H4 (cell line): ENCODE measurements around the gene PDZD7. TPM values are rescaled to one million over a fixed set of nuclear protein-coding genes. Genes with fewer than 3 reads are reported as not detected.

ENCODE experiments used
- DNase-seq: peaks from one replicate; pipeline ENCODE4 v3.0.0-alpha.2; 2015; ENCODE audit warnings: low spot score
- total RNA-seq: library from RNA; depleted of rRNA; stranded (reverse); fragments of >200 nt; shearing (Covaris generic); gene quantifications from 2 replicates; pipeline ENCODE4 v1.2.3, GENCODE V29; 2014; rRNA removed

Gene PDZD7
- total RNA-seq, 1 experiment from 2014 or later, result 0.97 TPM

DNA sequence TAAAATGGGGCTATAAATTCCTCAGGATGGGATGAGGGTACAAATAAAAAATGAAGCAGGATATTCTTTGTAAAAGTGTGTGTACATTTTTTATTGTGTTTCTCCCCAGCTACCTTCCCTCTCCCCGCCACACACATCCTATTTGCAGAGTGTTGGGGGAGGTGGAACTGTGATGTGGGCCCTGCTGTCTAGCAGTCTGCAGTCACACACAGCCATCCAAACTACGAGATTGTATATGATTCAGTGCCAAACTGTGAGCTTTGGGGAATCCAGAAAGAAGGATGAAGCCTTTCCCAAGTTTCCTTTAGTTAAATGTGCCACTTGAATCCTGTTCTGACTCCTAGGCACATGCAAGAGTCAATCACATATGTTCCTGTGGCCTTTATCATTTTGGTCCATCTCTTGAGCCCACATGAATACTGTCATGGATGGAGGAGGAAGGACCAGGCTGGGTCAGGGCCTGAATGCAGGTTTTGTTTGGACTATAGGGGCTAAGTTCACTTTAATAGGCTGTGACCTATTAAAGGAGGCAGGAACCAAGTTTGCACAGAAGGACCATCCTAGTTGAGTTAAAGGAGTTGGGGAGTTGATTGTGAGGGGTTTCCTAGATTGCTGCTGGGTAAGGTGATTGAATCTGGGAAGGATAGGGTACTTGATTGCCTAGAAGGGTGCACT lies 62.7 kb downstream of the PDZD7 start:
- no peak for DNase-seq

DNA sequence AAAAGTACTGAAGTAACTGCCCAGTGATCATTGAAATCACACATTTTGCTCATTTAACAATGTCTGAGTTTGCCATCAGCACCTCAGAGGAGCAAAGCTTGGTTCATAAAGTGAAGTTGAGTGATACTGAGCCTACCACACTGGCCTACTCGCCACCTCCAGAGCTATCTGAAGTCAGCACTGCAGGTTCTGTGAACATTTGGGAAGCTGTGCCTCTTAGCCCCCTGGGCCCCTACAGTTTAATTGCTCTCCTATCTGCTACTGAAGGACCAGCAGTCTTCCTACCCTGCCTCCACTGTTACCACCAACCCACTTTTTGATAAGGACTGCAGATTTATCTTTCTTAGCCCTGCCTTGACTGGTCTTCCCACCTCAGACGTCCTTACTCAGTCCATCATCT lies 63.6 kb downstream of the PDZD7 start:
- no peak for DNase-seq

DNA sequence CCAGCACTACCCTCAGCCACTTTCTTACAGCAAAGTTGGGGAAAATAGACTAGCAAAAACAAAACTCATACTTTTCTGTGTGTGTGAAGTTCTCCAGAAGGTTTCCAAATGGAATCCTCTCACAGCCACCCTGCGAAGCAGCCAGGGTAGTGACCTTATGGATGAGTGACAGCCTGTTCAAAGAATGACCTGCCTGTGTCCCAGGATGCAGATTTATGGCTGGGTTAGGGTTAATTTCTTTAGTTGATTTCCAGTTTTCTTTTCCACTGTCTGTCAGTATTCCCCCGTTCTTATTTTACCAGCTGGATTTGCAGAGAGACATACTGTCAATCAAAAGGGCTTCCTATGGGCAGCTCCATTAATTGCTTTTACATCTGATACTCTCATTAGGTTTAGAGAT lies 64.0 kb downstream of the PDZD7 start:
- no peak for DNase-seq

GRCh38 chr10:100965820-100966219 lies 65.1 kb downstream of the PDZD7 start:
- DNase-seq, result no peak

GRCh38 chr10:100963826-100964225 lies 67.1 kb downstream of the PDZD7 start:
- DNase-seq, result no peak

GRCh38 chr10:100962351-100963080 lies 68.4 kb downstream of the PDZD7 start:
- no peak for DNase-seq

DNA sequence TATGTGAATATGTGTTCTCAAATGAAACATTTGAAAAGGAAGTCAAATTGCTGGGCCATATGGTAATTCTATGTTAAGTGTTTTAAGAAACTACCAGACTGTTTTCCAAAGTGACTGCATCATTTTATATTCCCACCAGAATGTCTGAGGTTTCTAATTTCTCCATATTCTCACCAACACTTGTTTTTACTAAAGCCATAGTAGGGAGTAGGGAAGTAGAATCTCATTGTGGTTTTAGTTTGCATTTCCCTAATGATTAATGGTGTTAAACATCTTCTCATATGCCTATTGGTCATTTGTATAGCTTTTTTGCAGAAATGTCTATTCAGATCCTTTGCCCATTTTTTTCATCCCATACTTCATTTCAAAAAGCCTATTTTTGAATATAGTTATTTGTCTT lies 70.7 kb downstream of the PDZD7 start:
- no peak for DNase-seq

Other genes with a start within 250 kb of the PDZD7 start
- 13.9 and 14.0 TPM in 2 replicates for gene SLF2, start 118.2 kb downstream of the PDZD7 start, total RNA-seq
- gene SEMA4G, start 61.6 kb downstream of the PDZD7 start, total RNA-seq, result 0.27 and 0.89 TPM in 2 replicates
- gene MRPL43, start 43.6 kb downstream of the PDZD7 start, total RNA-seq, result 94.3 and 105 TPM in 2 replicates
- 6.7 and 8.0 TPM in 2 replicates for gene TWNK, start 43.6 kb downstream of the PDZD7 start, total RNA-seq
- gene LZTS2, start 31.3 kb downstream of the PDZD7 start, total RNA-seq, result 24.3 and 26.2 TPM in 2 replicates
- gene SFXN3, start 105 bp upstream of the PDZD7 start, total RNA-seq, result 35.7 and 35.8 TPM in 2 replicates
- 10.2 and 22.5 TPM in 2 replicates for gene KAZALD1, start 30.9 kb upstream of the PDZD7 start, total RNA-seq
- gene TLX1, start 100.2 kb upstream of the PDZD7 start, total RNA-seq, result not detected in 2 replicates
- not detected in 2 replicates for gene LBX1, start 198.3 kb upstream of the PDZD7 start, total RNA-seq